ENCODE measurements around the gene FBXO15.

GRCh38 chr18:74065366-74065765, 82.3 kb downstream of the FBXO15 start:
- TF ChIP-seq CTCF (IDR thresholded peaks at IDR 0.05; ENCODE audit: low read depth, low read length) (no peak), EZH2phosphoT487 (IDR thresholded peaks at IDR 0.05; ENCODE audit: low read depth) (no peak)
